Neural cell (in vitro differentiated cells): Measurements from ENCODE around the gene DISP3.

ENCODE experiments used
- EZH2 ChIP-seq: fragments of 200-600, 300-800 bp; shearing (Covaris generic), sonication (generic); IDR thresholded peaks from 2 replicates; pipeline ENCODE4 v1.6.1; 2014; ENCODE audit warnings: antibody characterized with exemption, low read length, borderline replicate concordance, mild to moderate bottlenecking; ENCODE audit not compliant: insufficient read depth, poor library complexity, severe bottlenecking
- POLR2AphosphoS5 ChIP-seq: IDR thresholded peaks from 2 replicates; pipeline ENCODE4 v1.6.1; 2012
- RAD21 ChIP-seq: fragments of 450-650 bp; conservative IDR thresholded peaks from 2 replicates; pipeline ENCODE4 v1.6.1; 2014; ENCODE audit warnings: antibody characterized with exemption, mild to moderate bottlenecking, moderate library complexity
- SMC3 ChIP-seq: fragments of 450-650 bp; conservative IDR thresholded peaks from 2 replicates; pipeline ENCODE4 v1.6.1; 2014; ENCODE audit warnings: antibody characterized with exemption, mild to moderate bottlenecking, moderate library complexity; ENCODE audit not compliant: poor library complexity
- TAF1 ChIP-seq: IDR thresholded peaks from 2 replicates; pipeline ENCODE4 v1.6.1; 2012; ENCODE audit warnings: low read depth
- TF ChIP-seq, protein P1 (sequence below): fragments of 450-650 bp; IDR thresholded peaks from 2 replicates; pipeline ENCODE4 v1.5.1; 2014; ENCODE audit warnings: antibody characterized with exemption, mild to moderate bottlenecking, moderate library complexity; ENCODE audit not compliant: poor library complexity, severe bottlenecking

DNA sequence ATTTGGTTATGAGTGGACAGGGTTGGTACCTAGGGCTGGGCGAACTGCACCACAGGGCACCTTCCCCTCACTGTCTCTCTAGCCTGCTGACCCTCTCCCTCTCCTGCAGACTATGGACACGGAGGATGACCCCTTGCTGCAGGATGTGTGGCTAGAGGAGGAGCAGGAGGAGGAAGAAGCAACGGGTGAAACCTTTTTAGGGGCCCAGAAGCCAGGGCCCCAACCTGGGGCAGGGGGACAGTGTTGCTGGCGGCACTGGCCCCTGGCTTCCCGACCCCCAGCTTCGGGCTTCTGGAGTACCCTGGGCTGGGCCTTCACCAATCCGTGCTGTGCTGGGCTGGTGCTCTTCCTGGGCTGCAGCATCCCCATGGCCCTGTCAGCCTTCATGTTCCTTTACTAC lies 21.9 kb downstream of the DISP3 start:
- no peak for TF ChIP-seq SMC3
- TF ChIP-seq, protein P1, sequence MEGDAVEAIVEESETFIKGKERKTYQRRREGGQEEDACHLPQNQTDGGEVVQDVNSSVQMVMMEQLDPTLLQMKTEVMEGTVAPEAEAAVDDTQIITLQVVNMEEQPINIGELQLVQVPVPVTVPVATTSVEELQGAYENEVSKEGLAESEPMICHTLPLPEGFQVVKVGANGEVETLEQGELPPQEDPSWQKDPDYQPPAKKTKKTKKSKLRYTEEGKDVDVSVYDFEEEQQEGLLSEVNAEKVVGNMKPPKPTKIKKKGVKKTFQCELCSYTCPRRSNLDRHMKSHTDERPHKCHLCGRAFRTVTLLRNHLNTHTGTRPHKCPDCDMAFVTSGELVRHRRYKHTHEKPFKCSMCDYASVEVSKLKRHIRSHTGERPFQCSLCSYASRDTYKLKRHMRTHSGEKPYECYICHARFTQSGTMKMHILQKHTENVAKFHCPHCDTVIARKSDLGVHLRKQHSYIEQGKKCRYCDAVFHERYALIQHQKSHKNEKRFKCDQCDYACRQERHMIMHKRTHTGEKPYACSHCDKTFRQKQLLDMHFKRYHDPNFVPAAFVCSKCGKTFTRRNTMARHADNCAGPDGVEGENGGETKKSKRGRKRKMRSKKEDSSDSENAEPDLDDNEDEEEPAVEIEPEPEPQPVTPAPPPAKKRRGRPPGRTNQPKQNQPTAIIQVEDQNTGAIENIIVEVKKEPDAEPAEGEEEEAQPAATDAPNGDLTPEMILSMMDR, result no peak
- TF ChIP-seq EZH2, result no peak
- TF ChIP-seq RAD21, result no peak
- TF ChIP-seq POLR2AphosphoS5, result no peak
- no peak for TF ChIP-seq TAF1
